B cell (primary cell): Measurements from ENCODE around the gene RACK1. TPM values are rescaled to one million over a fixed set of nuclear protein-coding genes. Genes with fewer than 3 reads are reported as not detected.

Experiments
- ATAC-seq: fragments of 200-7000 bp; cut with Tn5 transposase; one replicate; pipeline ENCODE4 v1.10.0; 2021; ENCODE audit warnings: low read depth, mild to moderate bottlenecking, moderate number of reproducible peaks, moderate library complexity
- CTCF ChIA-PET: fragments of 350-600 bp; sonication (Branson Sonifier 250); formaldehyde crosslinking; loops from one replicate; lab custom pipeline; 2021; ENCODE audit warnings: antibody characterized with exemption, inconsistent platforms; lab: Charles Lee
- POLR2A ChIA-PET: fragments of 350-600 bp; sonication (Branson Sonifier 250); formaldehyde crosslinking; loops from one replicate; lab custom pipeline; 2021; ENCODE audit warnings: antibody characterized with exemption; lab: Charles Lee
- DNase-seq: peaks from one replicate; pipeline ENCODE4 v3.0.0; 2013
- H2AFZ ChIP-seq: 2 replicates; pipeline ENCODE4 v1.6.1; 2012; ENCODE audit warnings: mild to moderate bottlenecking, low read depth, low read length; ENCODE audit not compliant: insufficient read depth, poor library complexity, severe bottlenecking
- H3K27ac ChIP-seq, 2 donors: 1 replicate in 1 of 2; 2 replicates in 1 of 2; pipeline ENCODE4 v1.5.1; 2012 to 2013; ENCODE audit warnings: low read length in 2 of 2, mild to moderate bottlenecking in 2 of 2, moderate library complexity in 1 of 2
- H3K27me3 ChIP-seq, 4 experiments: fragments of 200-600 bp in 1 of 4; sonication (generic) in 1 of 4; replicated peaks in 1 of 4; 1 replicate in 2 of 4; 2 replicates in 2 of 4; pipeline versions ENCODE4 v1.6.1 to v1.7.0; 2013 to 2016; ENCODE audit warnings: low read length in 3 of 4, mild to moderate bottlenecking in 2 of 4, mixed read lengths in 1 of 4, moderate library complexity in 1 of 4; ENCODE audit not compliant: insufficient read depth in 4 of 4, control insufficient read depth in 3 of 4; ENCODE audit errors: control extremely low read depth in 1 of 4
- H3K36me3 ChIP-seq, 2 experiments: replicated peaks in 1 of 2; 1 replicate in 1 of 2; 2 replicates in 1 of 2; pipeline versions ENCODE4 v1.6.1 to v1.7.1; 2013; ENCODE audit warnings: low read length in 1 of 2; ENCODE audit not compliant: insufficient read depth in 2 of 2, control insufficient read depth in 1 of 2; ENCODE audit errors: control extremely low read depth in 1 of 2, extremely low read depth in 1 of 2
- H3K4me1 ChIP-seq, 2 donors: fragments of 200-600 bp in 1 of 2; sonication (generic) in 1 of 2; 1 replicate in 1 of 2; 2 replicates in 1 of 2; pipeline versions ENCODE4 v1.5.1 to v1.6.1; 2013 to 2017; ENCODE audit warnings: low read length in 2 of 2; ENCODE audit not compliant: control insufficient read depth in 2 of 2, insufficient read depth in 2 of 2
- H3K4me2 ChIP-seq: replicated peaks from 2 replicates; pipeline ENCODE3; 2012; ENCODE audit warnings: mild to moderate bottlenecking, low read depth, low read length; ENCODE audit not compliant: poor library complexity, severe bottlenecking
- H3K4me3 ChIP-seq, 5 experiments: fragments of 200-600 bp in 1 of 5; sonication (generic) in 1 of 5; 1 replicate in 3 of 5; 2 replicates in 2 of 5; pipeline versions ENCODE4 v1.5.1 to v1.7.0; 2011 to 2016; ENCODE audit warnings: low read length in 4 of 5, mild to moderate bottlenecking in 4 of 5, low read depth in 2 of 5, control low read depth in 1 of 5, moderate library complexity in 1 of 5; ENCODE audit not compliant: insufficient read depth in 1 of 5; ENCODE audit errors: control extremely low read depth in 1 of 5, extremely low read depth in 1 of 5
- H3K79me2 ChIP-seq: fragments of 200-600 bp; sonication (generic); one replicate; pipeline ENCODE4 v1.6.0; 2016; ENCODE audit warnings: low read length; ENCODE audit not compliant: control insufficient read depth, insufficient read depth
- H3K9ac ChIP-seq: fragments of 200-600 bp; sonication (generic); 2 replicates; pipeline ENCODE4 v1.6.1; 2017; ENCODE audit warnings: mild to moderate bottlenecking, low read length, moderate library complexity
- H3K9me3 ChIP-seq, 3 donors: one replicate each; pipeline versions ENCODE4 v1.6.1 to v1.7.1; 2013; ENCODE audit warnings: low read length in 2 of 3; ENCODE audit not compliant: control insufficient read depth in 2 of 3, insufficient read depth in 1 of 3; ENCODE audit errors: control extremely low read depth in 1 of 3
- H4K20me1 ChIP-seq: 2 replicates; pipeline ENCODE4 v1.6.0; 2012; ENCODE audit warnings: mild to moderate bottlenecking, low read length; ENCODE audit not compliant: insufficient read depth, control insufficient read depth, poor library complexity, severe bottlenecking
- H3K27ac Mint-ChIP-seq: one replicate; pipeline ENCODE4 v1.8.0; 2021; ENCODE audit warnings: mixed read lengths
- H3K27me3 Mint-ChIP-seq: one replicate; pipeline ENCODE4 v1.8.0; 2021; ENCODE audit warnings: mixed read lengths
- H3K4me1 Mint-ChIP-seq: one replicate; pipeline ENCODE4 v1.8.0; 2021; ENCODE audit warnings: mixed read lengths
- H3K4me3 Mint-ChIP-seq: one replicate; pipeline ENCODE4 v1.8.0; 2021; ENCODE audit warnings: mixed read lengths
- H3K9me3 Mint-ChIP-seq: one replicate; pipeline ENCODE4 v1.8.0; 2022; ENCODE audit warnings: mixed read lengths; ENCODE audit not compliant: insufficient read depth
- EZH2 ChIP-seq: IDR thresholded peaks from 2 replicates; pipeline ENCODE4 v1.6.1; 2012; ENCODE audit warnings: borderline replicate concordance, low read depth, mild to moderate bottlenecking, moderate library complexity, low read length; ENCODE audit not compliant: insufficient read depth, poor library complexity, severe bottlenecking
- WGBS: methylation state at CpG from one replicate; pipeline ENCODE4 v1.1.5; 2013; ENCODE audit warnings: missing lambda C conversion rate; ENCODE audit not compliant: insufficient coverage; 5-methylcytosine and 5-hydroxymethylcytosine counted together
- intact Hi-C: fragments of 100-400 bp; cut with micrococcal nuclease; formaldehyde crosslinking; loops from one replicate; pipeline ENCODE4 v1.10.0; 2022
- polyA plus RNA-seq: library from polyadenylated mRNA; depleted of rRNA; stranded (reverse); fragments of >200 nt; gene quantifications from 2 replicates; pipeline ENCODE4 v1.2.3, GENCODE V29; 2012
- total RNA-seq, 2 donors: library from RNA; stranded (reverse); fragments of 120-200 nt in 1 of 2; gene quantifications; 1 replicate in 1 of 2; 2 replicates in 1 of 2; pipeline versions ENCODE4 v1.2.3 to v1.2.4, GENCODE V29; 2013 to 2022
- TF ChIP-seq, protein P1 (sequence below): fragments of 200-600 bp; IDR thresholded peaks from one replicate; pipeline ENCODE4 v1.8.0; 2022; ENCODE audit warnings: antibody characterized with exemption, mild to moderate bottlenecking

Gene RACK1
- total and polyA plus RNA-seq, 2 donors (not counting 1 experiment from before 2014, with no cell fraction given) = 2,047 to 4,130 TPM

DNA sequence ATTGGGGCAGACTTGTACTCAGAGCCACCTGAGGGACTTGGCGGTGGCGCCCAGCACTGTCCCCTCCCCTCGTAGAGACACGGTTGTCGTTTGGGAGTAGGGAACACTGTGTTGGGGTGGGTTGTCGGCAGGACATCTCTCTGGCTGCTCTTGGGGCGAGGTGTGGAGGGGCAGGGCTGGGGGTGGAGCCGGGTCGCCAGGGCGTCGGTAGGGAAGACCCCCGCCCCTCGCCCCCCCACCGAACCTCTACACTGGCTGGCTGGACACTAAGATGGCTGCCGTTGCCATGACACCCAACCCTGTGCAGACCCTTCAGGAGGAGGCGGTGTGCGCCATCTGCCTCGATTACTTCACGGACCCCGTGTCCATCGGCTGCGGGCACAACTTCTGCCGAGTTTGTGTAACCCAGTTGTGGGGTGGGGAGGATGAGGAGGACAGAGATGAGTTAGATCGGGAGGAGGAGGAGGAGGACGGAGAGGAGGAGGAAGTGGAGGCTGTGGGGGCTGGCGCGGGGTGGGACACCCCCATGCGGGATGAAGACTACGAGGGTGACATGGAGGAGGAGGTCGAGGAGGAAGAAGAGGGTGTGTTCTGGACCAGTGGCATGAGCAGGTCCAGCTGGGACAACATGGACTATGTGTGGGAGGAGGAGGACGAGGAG lies 19.8 kb downstream of the RACK1 start:
- DNase-seq (no peak), ATAC-seq (peak; percentile 5)
- peak overlapping the region; percentile 68 to 95 (median 89) for H3K4me3 ChIP-seq
- WGBS = under 1% methylated on average over 29 of the region's 31 CpGs
- CTCF ChIA-PET = interaction anchor here (0.9 to 3.8 kb wide), 6 partner anchors 19 to 51 kb away, joined by 3 to 48 read pairs (median 12); partner anchors contain the start of genes RACK1 and TRIM52
- H3K27me3 ChIP-seq = no peaks in the 10 kb centered on the region
- H3K79me2 ChIP-seq = peaks cover 40% of the 10 kb centered on the region
- peaks cover 0 to 15% (median 0%) of the 10 kb centered on the region in 3 donors for H3K9me3 ChIP-seq
- Mint-ChIP-seq H3K9me3 (no peaks in the 10 kb centered on the region), H3K4me1 (peaks cover 51% of the 10 kb centered on the region), H3K27me3 (no peaks in the 10 kb centered on the region), H3K27ac (peak overlapping the region; percentile 98), H3K4me3 (peak overlapping the region; percentile 94)
- peak overlapping the region; percentile 79 for H3K9ac ChIP-seq
- POLR2A ChIA-PET = interaction anchor here (0.6 to 3.5 kb wide), 11 partner anchors 17 to 623 kb away, joined by 3 to 74 read pairs (median 8); partner anchors contain the start of genes RACK1 and TRIM52
- peaks cover 0 to 2% of the 10 kb centered on the region in 2 experiments for H3K36me3 ChIP-seq
- peaks cover 18 to 35% of the 10 kb centered on the region in 2 donors for H3K4me1 ChIP-seq
- H4K20me1 ChIP-seq = no peaks in the 10 kb centered on the region
- peak overlapping the region; percentile 89 for H2AFZ ChIP-seq
- peak overlapping the region; percentile 95 for H3K4me2 ChIP-seq
- TF ChIP-seq, protein P1, sequence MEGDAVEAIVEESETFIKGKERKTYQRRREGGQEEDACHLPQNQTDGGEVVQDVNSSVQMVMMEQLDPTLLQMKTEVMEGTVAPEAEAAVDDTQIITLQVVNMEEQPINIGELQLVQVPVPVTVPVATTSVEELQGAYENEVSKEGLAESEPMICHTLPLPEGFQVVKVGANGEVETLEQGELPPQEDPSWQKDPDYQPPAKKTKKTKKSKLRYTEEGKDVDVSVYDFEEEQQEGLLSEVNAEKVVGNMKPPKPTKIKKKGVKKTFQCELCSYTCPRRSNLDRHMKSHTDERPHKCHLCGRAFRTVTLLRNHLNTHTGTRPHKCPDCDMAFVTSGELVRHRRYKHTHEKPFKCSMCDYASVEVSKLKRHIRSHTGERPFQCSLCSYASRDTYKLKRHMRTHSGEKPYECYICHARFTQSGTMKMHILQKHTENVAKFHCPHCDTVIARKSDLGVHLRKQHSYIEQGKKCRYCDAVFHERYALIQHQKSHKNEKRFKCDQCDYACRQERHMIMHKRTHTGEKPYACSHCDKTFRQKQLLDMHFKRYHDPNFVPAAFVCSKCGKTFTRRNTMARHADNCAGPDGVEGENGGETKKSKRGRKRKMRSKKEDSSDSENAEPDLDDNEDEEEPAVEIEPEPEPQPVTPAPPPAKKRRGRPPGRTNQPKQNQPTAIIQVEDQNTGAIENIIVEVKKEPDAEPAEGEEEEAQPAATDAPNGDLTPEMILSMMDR = no peak
- no peak for TF ChIP-seq EZH2
- intact Hi-C loops = loop anchor here (1.0 to 2.0 kb wide), 6 partner anchors 20 to 421 kb away; partner anchors contain the start of genes MGAT1, TRIM52 and ZFP62
- H3K27ac ChIP-seq = peak overlapping the region; percentile 95
